Mesenchymal stem cell (in vitro differentiated cells and primary cell): Measurements from ENCODE around the gene ERGIC1.
A peak's percentile ranks its signal among the peaks of the same experiment; 100 is the strongest.
"Not testable (repeated sequence)": the region's sequence is repeated elsewhere in the genome, so short reads cannot be mapped to it uniquely, and the experiment has no call there.

ENCODE experiments used
- DNase-seq: peaks from one replicate; pipeline ENCODE4 v3.0.0-alpha.2; 2013
- H2AFZ ChIP-seq: one replicate; pipeline ENCODE4 v1.6.1; 2013; ENCODE audit warnings: low read depth, mild to moderate bottlenecking, control low read depth, inconsistent platforms, low read length, moderate library complexity
- H2AK5ac ChIP-seq: 2 replicates; pipeline ENCODE4 v1.6.1; 2013; ENCODE audit warnings: low read length, moderate library complexity, mild to moderate bottlenecking, inconsistent platforms; ENCODE audit not compliant: severe bottlenecking
- H2BK120ac ChIP-seq: one replicate; pipeline ENCODE4 v1.6.1; 2013; ENCODE audit warnings: low read depth, mild to moderate bottlenecking, inconsistent platforms, low read length, moderate library complexity
- H2BK12ac ChIP-seq, 2 experiments: one replicate each; pipeline ENCODE4 v1.6.1; 2013; ENCODE audit warnings: inconsistent platforms in 2 of 2, low read length in 2 of 2, mild to moderate bottlenecking in 2 of 2, moderate library complexity in 2 of 2, control low read depth in 1 of 2
- H2BK15ac ChIP-seq: one replicate; pipeline ENCODE4 v1.6.1; 2013; ENCODE audit warnings: mild to moderate bottlenecking, low read depth, inconsistent platforms; ENCODE audit not compliant: poor library complexity, severe bottlenecking
- H2BK5ac ChIP-seq: 2 replicates; pipeline ENCODE4 v1.6.1; 2013; ENCODE audit warnings: low read depth, mild to moderate bottlenecking, low read length, control low read depth, inconsistent platforms; ENCODE audit not compliant: poor library complexity, severe bottlenecking
- H3K14ac ChIP-seq, 2 experiments: one replicate each; pipeline ENCODE4 v1.6.1; 2013; ENCODE audit warnings: inconsistent platforms in 2 of 2, low read length in 2 of 2, control low read depth in 1 of 2, mild to moderate bottlenecking in 1 of 2, moderate library complexity in 1 of 2
- H3K18ac ChIP-seq, 2 experiments: one replicate each; pipeline ENCODE4 v1.6.1; 2013; ENCODE audit warnings: inconsistent platforms in 2 of 2, low read length in 2 of 2, control low read depth in 1 of 2, low read depth in 1 of 2, mild to moderate bottlenecking in 1 of 2
- H3K23ac ChIP-seq, 2 experiments: one replicate each; pipeline ENCODE4 v1.6.1; 2013; ENCODE audit warnings: inconsistent platforms in 2 of 2, low read length in 2 of 2, mild to moderate bottlenecking in 2 of 2, moderate library complexity in 2 of 2, control low read depth in 1 of 2
- H3K27ac ChIP-seq: 2 replicates; pipeline ENCODE4 v1.5.1; 2013; ENCODE audit warnings: mild to moderate bottlenecking, moderate library complexity, low read length, control low read depth, inconsistent platforms; ENCODE audit not compliant: poor library complexity, severe bottlenecking
- H3K27me3 ChIP-seq, 2 experiments: 2 replicates each; pipeline versions ENCODE4 v1.6.1 to v1.7.0; 2013; ENCODE audit warnings: low read length in 2 of 2, mild to moderate bottlenecking in 2 of 2, moderate library complexity in 2 of 2, control low read depth in 1 of 2, inconsistent platforms in 1 of 2; ENCODE audit not compliant: control insufficient read depth in 1 of 2, insufficient read depth in 1 of 2
- H3K36me3 ChIP-seq, 2 experiments: 2 replicates each; pipeline versions ENCODE4 v1.6.1 to v1.7.0; 2013; ENCODE audit warnings: low read length in 2 of 2, control low read depth in 1 of 2, inconsistent platforms in 1 of 2, low read depth in 1 of 2, mild to moderate bottlenecking in 1 of 2; ENCODE audit not compliant: insufficient read depth in 2 of 2, control insufficient read depth in 1 of 2
- H3K4ac ChIP-seq, 2 experiments: one replicate each; pipeline ENCODE4 v1.6.1; 2013; ENCODE audit warnings: inconsistent platforms in 2 of 2, low read length in 2 of 2, mild to moderate bottlenecking in 2 of 2, moderate library complexity in 2 of 2, control low read depth in 1 of 2, low read depth in 1 of 2
- H3K4me1 ChIP-seq: 2 replicates; pipeline ENCODE4 v1.6.1; 2013; ENCODE audit warnings: low read depth, low read length, control low read depth; ENCODE audit not compliant: control insufficient read depth, insufficient read depth
- H3K4me2 ChIP-seq: 2 replicates; pipeline ENCODE4 v1.6.1; 2013; ENCODE audit warnings: low read length, mild to moderate bottlenecking, inconsistent platforms; ENCODE audit not compliant: poor library complexity, severe bottlenecking
- H3K4me3 ChIP-seq, 2 experiments: 2 replicates each; pipeline versions ENCODE4 v1.5.1 to v1.7.0; 2013; ENCODE audit warnings: low read length in 2 of 2, mild to moderate bottlenecking in 2 of 2, control low read depth in 1 of 2, low read depth in 1 of 2; ENCODE audit not compliant: insufficient read depth in 1 of 2
- H3K79me1 ChIP-seq: replicated peaks from 2 replicates; pipeline ENCODE4 v1.6.1; 2013; ENCODE audit warnings: mild to moderate bottlenecking, control low read depth, low read length, inconsistent platforms; ENCODE audit not compliant: poor library complexity, severe bottlenecking
- H3K9ac ChIP-seq: 2 replicates; pipeline ENCODE4 v1.7.0; 2013; ENCODE audit warnings: mild to moderate bottlenecking, low read length, moderate library complexity
- H3K9me3 ChIP-seq: 2 replicates; pipeline ENCODE4 v1.7.0; 2013; ENCODE audit warnings: mild to moderate bottlenecking, low read length; ENCODE audit not compliant: control insufficient read depth
- H4K8ac ChIP-seq: one replicate; pipeline ENCODE4 v1.6.1; 2013; ENCODE audit warnings: inconsistent platforms, mild to moderate bottlenecking, low read length, moderate library complexity
- H4K91ac ChIP-seq: one replicate; pipeline ENCODE4 v1.6.1; 2013; ENCODE audit warnings: mild to moderate bottlenecking, low read length, inconsistent platforms
- WGBS: methylation state at CpG from one replicate; pipeline ENCODE4 v1.1.7; 2013; ENCODE audit warnings: mixed read lengths; 5-methylcytosine and 5-hydroxymethylcytosine counted together

The ERGIC1 gene

GRCh38 chr5:172806897-172807672, 27.0 kb upstream of the ERGIC1 start:
- peak overlapping the region; percentile 93 for H4K8ac ChIP-seq
- H3K4me3 ChIP-seq = peak overlapping the region in 1 of 2 experiments; percentile 64
- H3K9ac ChIP-seq = peak overlapping the region; percentile 91
- peak overlapping the region; percentile 15 for H3K27ac ChIP-seq
- peak overlapping the region; percentile 36 for H2AK5ac ChIP-seq
- H2BK15ac ChIP-seq = peak overlapping the region; percentile 44
- H3K27me3 ChIP-seq = no peaks in the 10 kb centered on the region
- H3K18ac ChIP-seq = peak overlapping the region; percentile 44 to 50
- H3K4me1 ChIP-seq = peaks cover 4% of the 10 kb centered on the region
- peak overlapping the region in 1 of 2 experiments; percentile 81 for H3K14ac ChIP-seq
- H3K4me2 ChIP-seq = peak overlapping the region; percentile 52
- peak overlapping the region; percentile 49 to 62 for H3K4ac ChIP-seq
- peaks cover 5% of the 10 kb centered on the region for H3K9me3 ChIP-seq
- H3K36me3 ChIP-seq = no peaks in the 10 kb centered on the region
- DNase-seq = peak; percentile 90
- no peak overlapping the region for H2AFZ ChIP-seq
- no peaks in the 10 kb centered on the region for H3K79me1 ChIP-seq
- peak overlapping the region; percentile 48 for H4K91ac ChIP-seq
- peak overlapping the region; percentile 56 for H2BK120ac ChIP-seq
- WGBS = 62% methylated on average over 17 of the region's 24 CpGs
- peak overlapping the region in 1 of 2 experiments; percentile 1 for H3K23ac ChIP-seq
- peak overlapping the region; percentile 34 to 64 for H2BK12ac ChIP-seq
- no peak overlapping the region for H2BK5ac ChIP-seq

GRCh38 chr5:172807766-172808311, 26.2 kb upstream of the ERGIC1 start:
- no peak overlapping the region for H3K4me2 ChIP-seq

GRCh38 chr5:172809774-172810173, 24.3 kb upstream of the ERGIC1 start:
- no peak overlapping the region for H2AFZ ChIP-seq
- no peak overlapping the region for H2BK120ac ChIP-seq
- no peak for DNase-seq
- H2BK12ac ChIP-seq = no peak overlapping the region
- H3K4me1 ChIP-seq = peaks cover 4% of the 10 kb centered on the region
- no peak overlapping the region for H3K9ac ChIP-seq
- H4K91ac ChIP-seq = no peak overlapping the region
- H3K23ac ChIP-seq = no peak overlapping the region
- no peaks in the 10 kb centered on the region for H3K27me3 ChIP-seq
- H3K79me1 ChIP-seq = no peaks in the 10 kb centered on the region
- no peak overlapping the region for H3K4ac ChIP-seq
- 100% methylated on average over 1 of the region's 2 CpGs for WGBS
- H3K18ac ChIP-seq = no peak overlapping the region
- H3K36me3 ChIP-seq = no peaks in the 10 kb centered on the region
- H2BK5ac ChIP-seq = no peak overlapping the region
- no peak overlapping the region for H2AK5ac ChIP-seq
- H4K8ac ChIP-seq = no peak overlapping the region
- no peak overlapping the region for H3K4me3 ChIP-seq
- H3K27ac ChIP-seq = no peak overlapping the region
- H2BK15ac ChIP-seq = no peak overlapping the region
- H3K4me2 ChIP-seq = no peak overlapping the region
- H3K9me3 ChIP-seq = peaks cover 5% of the 10 kb centered on the region
- H3K14ac ChIP-seq = no peak overlapping the region

More at GRCh38 chr5:172807766-172808311, 26.2 kb upstream of the ERGIC1 start:
- no peak overlapping the region for H2BK120ac ChIP-seq
- H2AK5ac ChIP-seq = peak overlapping the region; percentile 16
- H2AFZ ChIP-seq = no peak overlapping the region
- no peak overlapping the region for H4K8ac ChIP-seq
- H3K23ac ChIP-seq = no peak overlapping the region
- peak overlapping the region; percentile 91 for H3K9ac ChIP-seq
- H3K4me3 ChIP-seq = peak overlapping the region in 1 of 2 experiments; percentile 64
- no peak overlapping the region for H4K91ac ChIP-seq
- no peak overlapping the region for H2BK15ac ChIP-seq
- H2BK5ac ChIP-seq = no peak overlapping the region
- H3K18ac ChIP-seq = peak overlapping the region in 1 of 2 experiments; percentile 27
- 95% methylated on average over 11 of the region's 11 CpGs for WGBS
- H3K27me3 ChIP-seq = no peaks in the 10 kb centered on the region
- peaks cover 4% of the 10 kb centered on the region for H3K4me1 ChIP-seq
- H3K4ac ChIP-seq = no peak overlapping the region
- H3K36me3 ChIP-seq = no peaks in the 10 kb centered on the region
- no peak overlapping the region for H3K14ac ChIP-seq
- H3K9me3 ChIP-seq = peaks cover 5% of the 10 kb centered on the region
- no peak overlapping the region for H2BK12ac ChIP-seq
- no peaks in the 10 kb centered on the region for H3K79me1 ChIP-seq
- DNase-seq = no peak
- no peak overlapping the region for H3K27ac ChIP-seq

- 90% methylated on average over 4 of the region's 4 CpGs for WGBS
- H3K79me1 ChIP-seq = not testable (repeated sequence)
Measured at GRCh38 chr5:172810996-172811395, 23.1 kb upstream of the ERGIC1 start.

More at GRCh38 chr5:172810996-172811395, 23.1 kb upstream of the ERGIC1 start:
- not testable (repeated sequence) for H2AK5ac ChIP-seq, H4K8ac ChIP-seq, H2BK15ac ChIP-seq, H2BK12ac ChIP-seq, H3K23ac ChIP-seq, H2BK120ac ChIP-seq, DNase-seq, H3K14ac ChIP-seq, H4K91ac ChIP-seq, H3K4me3 ChIP-seq, H2BK5ac ChIP-seq, H3K9ac ChIP-seq, H3K18ac ChIP-seq, H3K9me3 ChIP-seq, H2AFZ ChIP-seq, H3K4me2 ChIP-seq, H3K4me1 ChIP-seq, H3K27me3 ChIP-seq, H3K36me3 ChIP-seq, H3K27ac ChIP-seq, H3K4ac ChIP-seq
